WTC11 (cell line): ENCODE results near the gene GOSR1. TPM values are rescaled to one million over a fixed set of nuclear protein-coding genes. Genes with fewer than 3 reads are reported as not detected.

Experiments
- ATAC-seq: fragments of 200-7000 bp; cut with Tn5 transposase; 2 replicates; pipeline ENCODE4 v1.10.0; 2021; ENCODE audit warnings: mild to moderate bottlenecking, moderate library complexity
- CTCF ChIA-PET: fragments of 300-600 bp; sonication (Branson Sonifier 250); formaldehyde crosslinking; loops from one replicate; lab custom pipeline; 2021; ENCODE audit warnings: antibody characterized with exemption; lab: Charles Lee
- POLR2A ChIA-PET: fragments of 350-600 bp; sonication (Branson Sonifier 250); formaldehyde crosslinking; loops from one replicate; lab custom pipeline; 2021; ENCODE audit warnings: antibody characterized with exemption; lab: Charles Lee
- DNase-seq: peaks from one replicate; pipeline ENCODE4 v3.0.0; 2021; ENCODE audit warnings: low spot score
- H3K27ac Mint-ChIP-seq: 2 replicates; pipeline ENCODE4 v1.8.0; 2021; ENCODE audit warnings: mixed read lengths
- H3K27me3 Mint-ChIP-seq: 2 replicates; pipeline ENCODE4 v1.8.0; 2021; ENCODE audit warnings: low read depth, mild to moderate bottlenecking, moderate library complexity, mixed read lengths
- H3K36me3 Mint-ChIP-seq: 2 replicates; pipeline ENCODE4 v1.8.0; 2021; ENCODE audit warnings: mixed read lengths
- H3K4me1 Mint-ChIP-seq: 2 replicates; pipeline ENCODE4 v1.8.0; 2022; ENCODE audit warnings: mixed read lengths
- H3K4me3 Mint-ChIP-seq: 2 replicates; pipeline ENCODE4 v1.8.0; 2021; ENCODE audit warnings: mild to moderate bottlenecking, moderate library complexity, mixed read lengths
- H3K9me3 Mint-ChIP-seq: 2 replicates; pipeline ENCODE4 v1.8.0; 2021; ENCODE audit warnings: mixed read lengths
- AR ChIP-seq: fragments of 250-450 bp; sonication (Bioruptor Pico); IDR thresholded peaks from 2 replicates; pipeline ENCODE4 v1.9.0; 2021; ENCODE audit warnings: mild to moderate bottlenecking
- ATF3 ChIP-seq: sonication (generic); formaldehyde crosslinking; conservative IDR thresholded peaks from 2 replicates; pipeline ENCODE4 v1.8.1; 2022; ENCODE audit warnings: mild to moderate bottlenecking, missing genetic modification reagents
- CBFB ChIP-seq: sonication (generic); formaldehyde crosslinking; IDR thresholded peaks from 2 replicates; pipeline ENCODE4 v1.8.1; 2022; ENCODE audit warnings: mild to moderate bottlenecking, low read depth, missing genetic modification reagents
- IRF2 ChIP-seq: sonication (generic); formaldehyde crosslinking; IDR thresholded peaks from 2 replicates; pipeline ENCODE4 v1.8.0; 2022; ENCODE audit warnings: low read depth, missing genetic modification reagents, borderline replicate concordance
- PRRX2 ChIP-seq: fragments of 250-450 bp; sonication (Bioruptor Pico); IDR thresholded peaks from 2 replicates; pipeline ENCODE4 v1.8.0; 2021; ENCODE audit warnings: mild to moderate bottlenecking
- SP1 ChIP-seq: sonication (generic); formaldehyde crosslinking; conservative IDR thresholded peaks from 2 replicates; pipeline ENCODE4 v1.8.1; 2022; ENCODE audit warnings: missing genetic modification reagents
- TEAD1 ChIP-seq: sonication (generic); formaldehyde crosslinking; IDR thresholded peaks from 2 replicates; pipeline ENCODE4 v1.8.0; 2022; ENCODE audit warnings: mild to moderate bottlenecking, missing genetic modification reagents
- USF1 ChIP-seq: sonication (generic); formaldehyde crosslinking; IDR thresholded peaks from 2 replicates; pipeline ENCODE4 v1.8.0; 2022; ENCODE audit warnings: mild to moderate bottlenecking, missing genetic modification reagents
- ZBTB21 ChIP-seq: sonication (generic); formaldehyde crosslinking; IDR thresholded peaks from 2 replicates; pipeline ENCODE4 v1.8.1; 2023; ENCODE audit warnings: mild to moderate bottlenecking, missing genetic modification reagents, borderline replicate concordance
- ZNF232 ChIP-seq: sonication (generic); formaldehyde crosslinking; IDR thresholded peaks from 2 replicates; pipeline ENCODE4 v1.8.0; 2022; ENCODE audit warnings: mild to moderate bottlenecking, missing genetic modification reagents
- total RNA-seq: library from RNA; stranded (reverse); gene quantifications from 3 replicates; pipeline ENCODE4 v1.2.3, GENCODE V29; 2021
- TF ChIP-seq, protein P1 (sequence below): fragments of 250-450 bp; sonication (Bioruptor Pico); IDR thresholded peaks from 2 replicates; pipeline ENCODE4 v1.9.0; 2021; ENCODE audit warnings: moderate library complexity, mild to moderate bottlenecking, inconsistent platforms, borderline replicate concordance
- TF ChIP-seq, protein P2 (sequence below): sonication (generic); formaldehyde crosslinking; IDR thresholded peaks from 2 replicates; pipeline ENCODE4 v1.8.1; 2023; ENCODE audit warnings: mild to moderate bottlenecking, missing genetic modification reagents, borderline replicate concordance
- TF ChIP-seq, protein P3 (sequence below): sonication (generic); formaldehyde crosslinking; IDR thresholded peaks from 2 replicates; pipeline ENCODE4 v1.8.1; 2023; ENCODE audit warnings: mild to moderate bottlenecking, missing genetic modification reagents, moderate library complexity
- TF ChIP-seq, protein P4 (sequence below): fragments of 250-450 bp; sonication (Bioruptor Pico); IDR thresholded peaks from 2 replicates; pipeline ENCODE4 v1.8.0; 2021; ENCODE audit warnings: mild to moderate bottlenecking
- TF ChIP-seq, protein P5 (sequence below): fragments of 250-450 bp; sonication (Bioruptor Pico); IDR thresholded peaks from 2 replicates; pipeline ENCODE4 v1.9.0; 2021; ENCODE audit warnings: mild to moderate bottlenecking
- TF ChIP-seq, protein P6 (sequence below): sonication (generic); formaldehyde crosslinking; IDR thresholded peaks from 2 replicates; pipeline ENCODE4 v1.8.0; 2022; ENCODE audit warnings: missing genetic modification reagents

The GOSR1 gene
- total RNA-seq, 1 experiment from 2014 or later = 37.4 TPM

DNA sequence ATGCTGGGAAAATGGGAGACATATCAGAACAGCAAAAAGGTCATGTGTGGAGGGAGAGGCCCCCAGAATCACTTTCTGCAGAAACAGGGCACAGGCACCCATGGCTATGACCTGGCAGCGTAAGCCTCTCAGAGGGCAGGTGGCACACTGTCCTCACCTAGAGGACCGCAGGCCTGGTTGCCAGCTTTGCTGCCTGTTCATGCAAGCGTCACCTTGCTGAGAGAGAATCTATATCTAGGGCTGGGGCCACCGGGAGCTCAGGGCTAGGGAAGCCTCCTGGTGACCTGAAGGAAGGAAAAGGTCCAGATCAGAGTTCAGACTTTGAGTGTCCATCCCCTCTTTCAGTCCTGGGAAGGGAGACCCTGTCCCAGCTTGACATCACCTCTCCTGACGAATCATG, 78.7 kb downstream of the GOSR1 start:
- Mint-ChIP-seq H3K4me1 (peaks cover 7% of the 10 kb centered on the region), H3K36me3 (no peaks in the 10 kb centered on the region), H3K27me3 (no peaks in the 10 kb centered on the region), H3K9me3 (no peaks in the 10 kb centered on the region), H3K4me3 (no peak overlapping the region), H3K27ac (no peak overlapping the region)
- ATAC-seq = no peak
- DNase-seq = no peak
- TF ChIP-seq ZNF232 (CRISPR knock-in tag) (no peak), USF1 (no peak), CBFB (no peak), TEAD1 (CRISPR knock-in tag) (no peak), SP1 (CRISPR knock-in tag) (no peak), ATF3 (CRISPR knock-in tag) (no peak), AR (CRISPR knock-in tag) (no peak)
- TF ChIP-seq, protein P1, sequence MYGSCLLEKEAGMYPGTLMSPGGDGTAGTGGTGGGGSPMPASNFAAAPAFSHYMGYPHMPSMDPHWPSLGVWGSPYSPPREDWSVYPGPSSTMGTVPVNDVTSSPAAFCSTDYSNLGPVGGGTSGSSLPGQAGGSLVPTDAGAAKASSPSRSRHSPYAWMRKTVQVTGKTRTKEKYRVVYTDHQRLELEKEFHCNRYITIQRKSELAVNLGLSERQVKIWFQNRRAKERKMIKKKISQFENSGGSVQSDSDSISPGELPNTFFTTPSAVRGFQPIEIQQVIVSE (CRISPR knock-in tag) = no peak
- TF ChIP-seq, protein P2, sequence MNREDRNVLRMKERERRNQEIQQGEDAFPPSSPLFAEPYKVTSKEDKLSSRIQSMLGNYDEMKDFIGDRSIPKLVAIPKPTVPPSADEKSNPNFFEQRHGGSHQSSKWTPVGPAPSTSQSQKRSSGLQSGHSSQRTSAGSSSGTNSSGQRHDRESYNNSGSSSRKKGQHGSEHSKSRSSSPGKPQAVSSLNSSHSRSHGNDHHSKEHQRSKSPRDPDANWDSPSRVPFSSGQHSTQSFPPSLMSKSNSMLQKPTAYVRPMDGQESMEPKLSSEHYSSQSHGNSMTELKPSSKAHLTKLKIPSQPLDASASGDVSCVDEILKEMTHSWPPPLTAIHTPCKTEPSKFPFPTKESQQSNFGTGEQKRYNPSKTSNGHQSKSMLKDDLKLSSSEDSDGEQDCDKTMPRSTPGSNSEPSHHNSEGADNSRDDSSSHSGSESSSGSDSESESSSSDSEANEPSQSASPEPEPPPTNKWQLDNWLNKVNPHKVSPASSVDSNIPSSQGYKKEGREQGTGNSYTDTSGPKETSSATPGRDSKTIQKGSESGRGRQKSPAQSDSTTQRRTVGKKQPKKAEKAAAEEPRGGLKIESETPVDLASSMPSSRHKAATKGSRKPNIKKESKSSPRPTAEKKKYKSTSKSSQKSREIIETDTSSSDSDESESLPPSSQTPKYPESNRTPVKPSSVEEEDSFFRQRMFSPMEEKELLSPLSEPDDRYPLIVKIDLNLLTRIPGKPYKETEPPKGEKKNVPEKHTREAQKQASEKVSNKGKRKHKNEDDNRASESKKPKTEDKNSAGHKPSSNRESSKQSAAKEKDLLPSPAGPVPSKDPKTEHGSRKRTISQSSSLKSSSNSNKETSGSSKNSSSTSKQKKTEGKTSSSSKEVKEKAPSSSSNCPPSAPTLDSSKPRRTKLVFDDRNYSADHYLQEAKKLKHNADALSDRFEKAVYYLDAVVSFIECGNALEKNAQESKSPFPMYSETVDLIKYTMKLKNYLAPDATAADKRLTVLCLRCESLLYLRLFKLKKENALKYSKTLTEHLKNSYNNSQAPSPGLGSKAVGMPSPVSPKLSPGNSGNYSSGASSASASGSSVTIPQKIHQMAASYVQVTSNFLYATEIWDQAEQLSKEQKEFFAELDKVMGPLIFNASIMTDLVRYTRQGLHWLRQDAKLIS (CRISPR knock-in tag) = no peak
- TF ChIP-seq, protein P3, sequence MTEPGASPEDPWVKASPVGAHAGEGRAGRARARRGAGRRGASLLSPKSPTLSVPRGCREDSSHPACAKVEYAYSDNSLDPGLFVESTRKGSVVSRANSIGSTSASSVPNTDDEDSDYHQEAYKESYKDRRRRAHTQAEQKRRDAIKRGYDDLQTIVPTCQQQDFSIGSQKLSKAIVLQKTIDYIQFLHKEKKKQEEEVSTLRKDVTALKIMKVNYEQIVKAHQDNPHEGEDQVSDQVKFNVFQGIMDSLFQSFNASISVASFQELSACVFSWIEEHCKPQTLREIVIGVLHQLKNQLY (CRISPR knock-in tag) = no peak
- ChIA-PET POLR2A (no interaction called here), CTCF (interaction anchor here (1.4 to 2.9 kb wide), 4 partner anchors 10 to 78 kb away, joined by 6 to 13 read pairs (median 8); partner anchors contain the start of gene GOSR1)

DNA sequence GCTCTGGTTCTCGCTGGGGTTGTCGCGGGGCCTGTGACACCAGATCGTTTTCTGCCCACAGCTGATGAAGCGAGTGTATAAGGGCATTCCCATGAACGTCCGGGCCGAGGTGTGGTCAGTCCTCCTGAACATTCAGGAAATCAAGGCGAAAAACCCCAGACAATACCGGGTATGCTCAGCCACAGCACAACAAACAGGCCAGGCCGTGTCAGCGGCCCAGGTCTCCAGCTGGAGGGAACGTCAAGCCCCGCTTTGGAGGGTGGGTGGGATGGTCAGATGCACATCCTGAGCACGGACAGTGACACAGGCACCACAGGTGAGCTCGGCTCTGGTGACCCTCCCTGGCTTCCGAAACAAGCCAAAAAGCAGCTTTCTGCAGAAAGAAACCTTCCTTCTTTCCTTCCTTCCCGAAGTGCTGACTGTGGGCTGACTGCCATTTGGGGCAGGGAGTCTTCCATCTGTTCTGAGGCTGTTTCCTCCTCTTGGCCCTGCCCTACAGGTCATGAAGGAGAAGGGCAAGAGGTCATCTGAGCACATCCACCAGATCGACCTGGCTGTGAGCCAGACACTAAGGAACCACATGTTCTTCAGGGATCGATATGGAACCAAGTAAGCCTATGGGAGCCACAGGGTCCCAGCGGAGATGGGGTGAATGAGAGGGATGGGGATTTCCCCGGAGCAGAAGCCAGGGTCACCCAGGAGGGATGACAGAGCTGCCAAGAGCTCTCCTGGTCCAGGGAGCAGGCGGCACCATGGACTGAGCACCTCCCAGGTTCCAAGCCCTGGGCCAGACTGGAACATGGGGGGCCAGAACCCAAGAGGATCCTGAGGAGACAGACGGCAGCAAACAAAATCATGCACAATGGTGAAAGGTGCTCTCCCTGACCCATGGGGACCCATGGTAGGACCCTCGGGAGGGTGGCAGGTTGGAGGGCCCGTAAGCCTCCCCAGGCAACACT, 79.4 kb downstream of the GOSR1 start:
- ATAC-seq (no peak), DNase-seq (no peak)
- Mint-ChIP-seq H3K27me3 (no peaks in the 10 kb centered on the region), H3K4me1 (peaks cover 2% of the 10 kb centered on the region), H3K4me3 (no peak overlapping the region), H3K36me3 (no peaks in the 10 kb centered on the region), H3K9me3 (no peaks in the 10 kb centered on the region), H3K27ac (no peak overlapping the region)
- ChIA-PET CTCF (interaction anchor here (0.6 to 2.9 kb wide), 3 partner anchors 18 to 188 kb away, joined by 3 to 8 read pairs (median 4); no protein-coding TSS in a partner anchor), POLR2A (no interaction called here)
- TF ChIP-seq, protein P4, sequence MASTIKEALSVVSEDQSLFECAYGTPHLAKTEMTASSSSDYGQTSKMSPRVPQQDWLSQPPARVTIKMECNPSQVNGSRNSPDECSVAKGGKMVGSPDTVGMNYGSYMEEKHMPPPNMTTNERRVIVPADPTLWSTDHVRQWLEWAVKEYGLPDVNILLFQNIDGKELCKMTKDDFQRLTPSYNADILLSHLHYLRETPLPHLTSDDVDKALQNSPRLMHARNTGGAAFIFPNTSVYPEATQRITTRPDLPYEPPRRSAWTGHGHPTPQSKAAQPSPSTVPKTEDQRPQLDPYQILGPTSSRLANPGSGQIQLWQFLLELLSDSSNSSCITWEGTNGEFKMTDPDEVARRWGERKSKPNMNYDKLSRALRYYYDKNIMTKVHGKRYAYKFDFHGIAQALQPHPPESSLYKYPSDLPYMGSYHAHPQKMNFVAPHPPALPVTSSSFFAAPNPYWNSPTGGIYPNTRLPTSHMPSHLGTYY (CRISPR knock-in tag) = no peak
- TF ChIP-seq, protein P5, sequence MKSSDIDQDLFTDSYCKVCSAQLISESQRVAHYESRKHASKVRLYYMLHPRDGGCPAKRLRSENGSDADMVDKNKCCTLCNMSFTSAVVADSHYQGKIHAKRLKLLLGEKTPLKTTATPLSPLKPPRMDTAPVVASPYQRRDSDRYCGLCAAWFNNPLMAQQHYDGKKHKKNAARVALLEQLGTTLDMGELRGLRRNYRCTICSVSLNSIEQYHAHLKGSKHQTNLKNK (CRISPR knock-in tag) = no peak
- TF ChIP-seq PRRX2 (CRISPR knock-in tag) (no peak), ZBTB21 (no peak), IRF2 (CRISPR knock-in tag) (no peak)
- TF ChIP-seq, protein P6, sequence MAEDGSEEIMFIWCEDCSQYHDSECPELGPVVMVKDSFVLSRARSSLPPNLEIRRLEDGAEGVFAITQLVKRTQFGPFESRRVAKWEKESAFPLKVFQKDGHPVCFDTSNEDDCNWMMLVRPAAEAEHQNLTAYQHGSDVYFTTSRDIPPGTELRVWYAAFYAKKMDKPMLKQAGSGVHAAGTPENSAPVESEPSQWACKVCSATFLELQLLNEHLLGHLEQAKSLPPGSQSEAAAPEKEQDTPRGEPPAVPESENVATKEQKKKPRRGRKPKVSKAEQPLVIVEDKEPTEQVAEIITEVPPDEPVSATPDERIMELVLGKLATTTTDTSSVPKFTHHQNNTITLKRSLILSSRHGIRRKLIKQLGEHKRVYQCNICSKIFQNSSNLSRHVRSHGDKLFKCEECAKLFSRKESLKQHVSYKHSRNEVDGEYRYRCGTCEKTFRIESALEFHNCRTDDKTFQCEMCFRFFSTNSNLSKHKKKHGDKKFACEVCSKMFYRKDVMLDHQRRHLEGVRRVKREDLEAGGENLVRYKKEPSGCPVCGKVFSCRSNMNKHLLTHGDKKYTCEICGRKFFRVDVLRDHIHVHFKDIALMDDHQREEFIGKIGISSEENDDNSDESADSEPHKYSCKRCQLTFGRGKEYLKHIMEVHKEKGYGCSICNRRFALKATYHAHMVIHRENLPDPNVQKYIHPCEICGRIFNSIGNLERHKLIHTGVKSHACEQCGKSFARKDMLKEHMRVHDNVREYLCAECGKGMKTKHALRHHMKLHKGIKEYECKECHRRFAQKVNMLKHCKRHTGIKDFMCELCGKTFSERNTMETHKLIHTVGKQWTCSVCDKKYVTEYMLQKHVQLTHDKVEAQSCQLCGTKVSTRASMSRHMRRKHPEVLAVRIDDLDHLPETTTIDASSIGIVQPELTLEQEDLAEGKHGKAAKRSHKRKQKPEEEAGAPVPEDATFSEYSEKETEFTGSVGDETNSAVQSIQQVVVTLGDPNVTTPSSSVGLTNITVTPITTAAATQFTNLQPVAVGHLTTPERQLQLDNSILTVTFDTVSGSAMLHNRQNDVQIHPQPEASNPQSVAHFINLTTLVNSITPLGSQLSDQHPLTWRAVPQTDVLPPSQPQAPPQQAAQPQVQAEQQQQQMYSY (CRISPR knock-in tag) = no peak
